ENCODE data around the gene SULT6B1. TPM values are rescaled to one million over a fixed set of nuclear protein-coding genes. Genes with fewer than 3 reads are reported as not detected.
"Not testable (repeated sequence)": the region's sequence is repeated elsewhere in the genome, so short reads cannot be mapped to it uniquely, and the experiment has no call there.

Gene SULT6B1
- total RNA-seq, result not detected in 2 replicates

GRCh38 chr2:37188570-37188969 is at the start of gene SULT6B1:
TSS of gene SULT6B1 (minus strand) at chr2:37188670. CDS start at chr2:37188640, 30 bp downstream.
- no peak for DNase-seq (ENCODE audit: extremely low read depth, low read depth, low spot score)

GRCh38 chr2:37232131-37232933 is 43.9 kb upstream of the SULT6B1 start:
- no peak for DNase-seq (ENCODE audit: extremely low read depth, low read depth, low spot score)

- peak; percentile 58 for DNase-seq (ENCODE audit: extremely low read depth, low read depth, low spot score)
Measured at GRCh38 chr2:37231241-37232130, 43.0 kb upstream of the SULT6B1 start, which contains the start of the genes CEBPZ and NDUFAF7. TSS of gene CEBPZ (minus strand) at chr2:37231596. CDS start at chr2:37231567, 29 bp downstream. TSS of gene NDUFAF7 (plus strand) at chr2:37231658. CDS start at chr2:37231706, 48 bp downstream.

GRCh38 chr2:37230581-37230980 is 42.1 kb upstream of the SULT6B1 start:
- DNase-seq (ENCODE audit: extremely low read depth, low read depth, low spot score), result no peak

- DNase-seq (ENCODE audit: extremely low read depth, low read depth, low spot score), result no peak
Measured at GRCh38 chr2:37228788-37229187, 40.3 kb upstream of the SULT6B1 start.

GRCh38 chr2:37226863-37227262 is 38.4 kb upstream of the SULT6B1 start:
- no peak for DNase-seq (ENCODE audit: extremely low read depth, low read depth, low spot score)

- not testable (repeated sequence) for DNase-seq (ENCODE audit: extremely low read depth, low read depth, low spot score)
Measured at GRCh38 chr2:37225129-37225528, 36.7 kb upstream of the SULT6B1 start.

GRCh38 chr2:37224063-37224462 is 35.6 kb upstream of the SULT6B1 start:
- no peak for DNase-seq (ENCODE audit: extremely low read depth, low read depth, low spot score)

GRCh38 chr2:37223131-37223530 is 34.7 kb upstream of the SULT6B1 start:
- DNase-seq (ENCODE audit: extremely low read depth, low read depth, low spot score), result no peak

- DNase-seq (ENCODE audit: extremely low read depth, low read depth, low spot score), result no peak
Measured at GRCh38 chr2:37219046-37219445, 30.6 kb upstream of the SULT6B1 start.

GRCh38 chr2:37215250-37215649 is 26.8 kb upstream of the SULT6B1 start:
- no peak for DNase-seq (ENCODE audit: extremely low read depth, low read depth, low spot score)

- DNase-seq (ENCODE audit: extremely low read depth, low read depth, low spot score), result no peak
Measured at GRCh38 chr2:37211939-37212338, 23.5 kb upstream of the SULT6B1 start.

GRCh38 chr2:37211212-37211611 is 22.7 kb upstream of the SULT6B1 start:
- no peak for DNase-seq (ENCODE audit: extremely low read depth, low read depth, low spot score)

GRCh38 chr2:37206760-37207159 is 18.3 kb upstream of the SULT6B1 start:
- DNase-seq (ENCODE audit: extremely low read depth, low read depth, low spot score), result not testable (repeated sequence)

GRCh38 chr2:37205689-37206341 is 17.3 kb upstream of the SULT6B1 start:
- no peak for DNase-seq (ENCODE audit: extremely low read depth, low read depth, low spot score)

GRCh38 chr2:37205071-37205661 is 16.7 kb upstream of the SULT6B1 start:
- DNase-seq (ENCODE audit: extremely low read depth, low read depth, low spot score), result not testable (repeated sequence)

- DNase-seq (ENCODE audit: extremely low read depth, low read depth, low spot score), result no peak
Measured at GRCh38 chr2:37203708-37204107, 15.2 kb upstream of the SULT6B1 start.

GRCh38 chr2:37201766-37202165 is 13.3 kb upstream of the SULT6B1 start:
- no peak for DNase-seq (ENCODE audit: extremely low read depth, low read depth, low spot score)

GRCh38 chr2:37201208-37201607 is 12.7 kb upstream of the SULT6B1 start:
- DNase-seq (ENCODE audit: extremely low read depth, low read depth, low spot score), result no peak

- no peak for DNase-seq (ENCODE audit: extremely low read depth, low read depth, low spot score)
Measured at GRCh38 chr2:37198681-37199065, 10.2 kb upstream of the SULT6B1 start.

All from glomerular endothelial cell (primary cell).